ENCODE measurements around the gene ALLC.

The ALLC gene

GRCh38 chr2:3643371-3644245, 14.4 kb upstream of the ALLC start:
- H3K9ac ChIP-seq (ENCODE audit: insufficient read length) = no peak overlapping the region
- H3K36me3 ChIP-seq (ENCODE audit: insufficient read depth, low read length) = no peaks in the 10 kb centered on the region
- no peak for DNase-seq (ENCODE audit: low read depth, low spot score)
- no peaks in the 10 kb centered on the region for H3K9me3 ChIP-seq (ENCODE audit: low read depth, low read length)
- no peak overlapping the region for H3K27ac ChIP-seq
- no peak for TF ChIP-seq EZH2 (IDR thresholded peaks at IDR 0.05)
- no peak for TF ChIP-seq FOXP2 (optimal IDR thresholded peaks at IDR 0.05; ENCODE audit: control extremely low read depth, extremely low read length, insufficient read depth)
- no peak for TF ChIP-seq POLR2AphosphoS5 (IDR thresholded peaks at IDR 0.05; ENCODE audit: borderline replicate concordance, low read depth, low read length)
- H3K4me3 ChIP-seq = no peak overlapping the region

GRCh38 chr2:3644246-3644525, 13.8 kb upstream of the ALLC start:
- Histone ChIP-seq H3K27ac (no peak overlapping the region), H3K4me3 (no peak overlapping the region), H3K9me3 (ENCODE audit: low read depth, low read length) (no peaks in the 10 kb centered on the region), H3K9ac (ENCODE audit: insufficient read length) (no peak overlapping the region), H3K36me3 (ENCODE audit: insufficient read depth, low read length) (no peaks in the 10 kb centered on the region)
- TF ChIP-seq POLR2AphosphoS5 (IDR thresholded peaks at IDR 0.05; ENCODE audit: borderline replicate concordance, low read depth, low read length) (no peak), EZH2 (IDR thresholded peaks at IDR 0.05) (no peak), FOXP2 (optimal IDR thresholded peaks at IDR 0.05; ENCODE audit: control extremely low read depth, extremely low read length, insufficient read depth) (no peak)
- no peak for DNase-seq (ENCODE audit: low read depth, low spot score)

- Histone ChIP-seq H3K36me3 (ENCODE audit: insufficient read depth, low read length) (no peaks in the 10 kb centered on the region), H3K4me3 (no peak overlapping the region)
- no peak for TF ChIP-seq POLR2AphosphoS5 (IDR thresholded peaks at IDR 0.05; ENCODE audit: borderline replicate concordance, low read depth, low read length)
- TF ChIP-seq FOXP2 (optimal IDR thresholded peaks at IDR 0.05; ENCODE audit: control extremely low read depth, extremely low read length, insufficient read depth) = no peak
- no peak for TF ChIP-seq EZH2 (IDR thresholded peaks at IDR 0.05)
Observed at GRCh38 chr2:3644891-3645605, 13.0 kb upstream of the ALLC start.

GRCh38 chr2:3645745-3646389, 12.1 kb upstream of the ALLC start:
- Histone ChIP-seq H3K4me3 (no peak overlapping the region), H3K36me3 (ENCODE audit: insufficient read depth, low read length) (no peaks in the 10 kb centered on the region), H3K9ac (ENCODE audit: insufficient read length) (no peak overlapping the region), H3K27ac (no peak overlapping the region), H3K9me3 (ENCODE audit: low read depth, low read length) (no peaks in the 10 kb centered on the region)
- no peak for TF ChIP-seq POLR2AphosphoS5 (IDR thresholded peaks at IDR 0.05; ENCODE audit: borderline replicate concordance, low read depth, low read length)
- TF ChIP-seq EZH2 (IDR thresholded peaks at IDR 0.05) = no peak
- no peak for TF ChIP-seq FOXP2 (optimal IDR thresholded peaks at IDR 0.05; ENCODE audit: control extremely low read depth, extremely low read length, insufficient read depth)
- no peak for DNase-seq (ENCODE audit: low read depth, low spot score)

More at GRCh38 chr2:3644891-3645605, 13.0 kb upstream of the ALLC start:
- H3K9me3 ChIP-seq (ENCODE audit: low read depth, low read length) = no peaks in the 10 kb centered on the region
- DNase-seq (ENCODE audit: low read depth, low spot score) = no peak
- no peak overlapping the region for H3K9ac ChIP-seq (ENCODE audit: insufficient read length)
- no peak overlapping the region for H3K27ac ChIP-seq

- Histone ChIP-seq H3K36me3 (ENCODE audit: insufficient read depth, low read length) (no peaks in the 10 kb centered on the region), H3K4me3 (no peak overlapping the region), H3K9me3 (ENCODE audit: low read depth, low read length) (no peaks in the 10 kb centered on the region), H3K9ac (ENCODE audit: insufficient read length) (no peak overlapping the region), H3K27ac (no peak overlapping the region)
- no peak for DNase-seq (ENCODE audit: low read depth, low spot score)
- TF ChIP-seq EZH2 (IDR thresholded peaks at IDR 0.05) = no peak
- TF ChIP-seq FOXP2 (optimal IDR thresholded peaks at IDR 0.05; ENCODE audit: control extremely low read depth, extremely low read length, insufficient read depth) = no peak
- no peak for TF ChIP-seq POLR2AphosphoS5 (IDR thresholded peaks at IDR 0.05; ENCODE audit: borderline replicate concordance, low read depth, low read length)
Observed at GRCh38 chr2:3646446-3646845, 11.6 kb upstream of the ALLC start.

- TF ChIP-seq POLR2AphosphoS5 (IDR thresholded peaks at IDR 0.05; ENCODE audit: borderline replicate concordance, low read depth, low read length) (no peak), FOXP2 (optimal IDR thresholded peaks at IDR 0.05; ENCODE audit: control extremely low read depth, extremely low read length, insufficient read depth) (no peak), EZH2 (IDR thresholded peaks at IDR 0.05) (no peak)
- Histone ChIP-seq H3K9ac (ENCODE audit: insufficient read length) (no peak overlapping the region), H3K36me3 (ENCODE audit: insufficient read depth, low read length) (no peaks in the 10 kb centered on the region), H3K9me3 (ENCODE audit: low read depth, low read length) (no peaks in the 10 kb centered on the region), H3K4me3 (no peak overlapping the region), H3K27ac (no peak overlapping the region)
- DNase-seq (ENCODE audit: low read depth, low spot score) = no peak
Observed at GRCh38 chr2:3647246-3647645, 10.8 kb upstream of the ALLC start.

- no peak overlapping the region for H3K9ac ChIP-seq (ENCODE audit: insufficient read length)
- DNase-seq (ENCODE audit: low read depth, low spot score) = no peak
- no peaks in the 10 kb centered on the region for H3K9me3 ChIP-seq (ENCODE audit: low read depth, low read length)
- H3K27ac ChIP-seq = no peak overlapping the region
- TF ChIP-seq POLR2AphosphoS5 (IDR thresholded peaks at IDR 0.05; ENCODE audit: borderline replicate concordance, low read depth, low read length) (no peak), EZH2 (IDR thresholded peaks at IDR 0.05) (no peak), FOXP2 (optimal IDR thresholded peaks at IDR 0.05; ENCODE audit: control extremely low read depth, extremely low read length, insufficient read depth) (no peak)
- no peak overlapping the region for H3K4me3 ChIP-seq
- no peaks in the 10 kb centered on the region for H3K36me3 ChIP-seq (ENCODE audit: insufficient read depth, low read length)
Observed at GRCh38 chr2:3647831-3648651, 10.0 kb upstream of the ALLC start.

Data from SK-N-MC (cell line).